Fibroblast of skin of left biceps (primary cell): ENCODE data around the gene CAST.
"Not testable (repeated sequence)": the region's sequence is repeated elsewhere in the genome, so short reads cannot be mapped to it uniquely, and the experiment has no call there.

Source experiments
- DNase-seq, 2 experiments: peaks; one replicate each; pipeline ENCODE4 v3.0.0-alpha.2; 2013; ENCODE audit warnings: low read depth in 2 of 2

Gene CAST

DNA sequence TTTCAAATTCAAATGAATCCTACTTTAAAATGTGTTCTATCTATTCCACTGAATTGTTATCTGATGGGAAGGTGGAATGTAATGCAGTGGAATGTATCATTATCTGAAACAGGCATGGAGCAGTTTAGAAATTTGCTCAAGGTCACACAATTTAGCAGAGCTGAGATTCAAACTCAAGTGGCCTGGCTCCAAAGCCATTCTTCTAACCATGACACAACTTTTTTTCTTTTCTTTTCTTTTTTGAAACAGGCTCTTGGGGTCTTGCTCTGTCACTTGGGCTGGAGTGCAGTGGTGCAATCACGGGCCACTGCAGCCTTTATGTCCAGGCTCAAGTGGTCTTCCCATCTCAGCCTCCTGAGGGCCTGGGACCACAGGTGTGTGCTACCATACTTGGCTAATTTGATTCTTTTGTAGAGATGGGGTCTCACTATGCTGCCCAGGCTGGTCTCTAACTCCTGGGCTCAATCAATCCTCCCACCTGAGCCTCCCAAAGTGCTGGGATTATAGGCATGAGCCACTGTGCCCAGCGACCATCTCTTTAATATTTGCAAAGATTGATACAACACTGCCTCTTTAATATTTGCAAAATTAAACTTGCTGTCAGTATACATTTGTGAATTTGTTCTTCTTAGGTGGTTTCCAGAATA lies 50.0 kb downstream of the CAST start:
- DNase-seq = no peak

DNA sequence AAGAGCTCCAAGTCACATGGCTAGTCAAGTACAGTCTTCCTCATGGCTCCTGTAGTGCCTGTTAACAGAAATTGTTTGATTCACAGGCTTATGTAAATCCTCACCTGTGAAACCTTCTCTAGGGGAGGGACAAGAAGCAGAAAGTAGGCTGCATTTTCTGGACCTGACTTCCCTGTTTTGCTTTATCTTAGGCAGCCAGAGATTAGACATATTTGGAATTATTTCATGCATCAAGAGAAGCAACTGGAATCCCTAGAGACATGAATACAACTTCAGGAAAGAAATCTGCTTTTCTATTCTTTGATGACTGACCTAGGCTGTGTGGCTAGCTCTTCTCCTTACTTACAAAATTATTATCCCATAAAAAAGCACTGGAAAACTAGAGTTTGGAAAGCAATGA lies 52.3 kb downstream of the CAST start:
- no peak for DNase-seq

DNA sequence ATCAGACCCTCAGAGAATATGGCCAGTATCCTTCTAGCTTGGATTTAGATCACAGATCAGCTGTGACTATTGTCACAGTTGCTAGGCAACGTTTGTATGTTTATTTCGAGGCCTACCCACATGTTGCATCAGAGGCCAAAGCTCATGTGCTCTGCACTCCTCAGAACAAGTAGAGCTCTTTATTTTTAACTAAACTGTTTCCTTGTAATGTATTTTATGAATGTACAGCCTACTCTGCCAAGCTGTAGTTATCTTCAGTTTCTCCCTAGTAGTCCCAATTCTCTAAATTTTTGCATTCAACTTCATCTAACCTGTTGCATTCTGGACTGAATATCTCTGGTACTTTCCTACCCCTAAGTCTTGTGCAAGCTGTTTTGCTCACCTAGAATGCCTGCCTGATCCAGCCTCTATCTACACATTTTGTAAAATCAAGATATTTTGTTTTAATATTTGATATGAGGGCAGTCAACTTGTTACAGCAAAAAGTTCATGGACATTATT lies 52.8 kb downstream of the CAST start:
- DNase-seq = peak in 1 of 2 experiments; percentile 25

DNA sequence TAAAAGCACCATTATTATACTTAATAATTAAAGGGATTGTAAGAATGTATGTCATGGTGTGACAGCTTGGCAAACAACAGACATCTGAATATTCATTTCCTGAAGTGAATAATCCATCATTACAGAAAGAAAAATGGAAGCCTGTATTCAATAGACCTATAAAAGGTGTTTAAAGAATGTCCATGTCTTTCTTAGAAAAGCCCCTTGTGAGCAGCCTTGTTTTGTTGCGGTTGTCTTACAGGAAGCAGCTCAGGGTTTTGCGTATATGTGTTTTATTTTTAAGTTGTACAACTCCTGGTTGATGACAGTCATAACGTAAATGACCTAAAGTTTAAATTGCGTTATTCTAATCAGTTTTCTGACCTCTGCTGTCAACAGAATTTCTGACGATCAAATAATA lies 53.8 kb downstream of the CAST start:
- DNase-seq = no peak

DNA sequence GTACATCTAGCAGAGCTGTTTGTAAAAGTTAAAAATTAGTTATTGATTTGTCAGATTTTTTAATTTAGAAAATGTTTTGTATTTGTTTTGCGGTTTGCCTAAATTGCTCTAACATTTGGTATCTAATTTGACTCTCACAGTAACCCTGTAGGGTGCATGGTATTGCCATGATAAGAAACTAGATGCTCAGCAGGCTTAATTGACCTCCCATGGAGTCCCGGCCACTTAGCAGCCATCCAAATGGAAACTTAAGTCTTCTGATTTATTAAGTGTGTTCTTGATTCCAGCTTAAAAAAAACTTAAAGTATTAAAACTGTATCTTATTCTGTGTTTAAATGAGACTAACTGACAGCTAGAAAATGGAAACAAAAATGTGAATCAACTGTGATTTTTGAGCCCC lies 54.5 kb downstream of the CAST start:
- DNase-seq = no peak

DNA sequence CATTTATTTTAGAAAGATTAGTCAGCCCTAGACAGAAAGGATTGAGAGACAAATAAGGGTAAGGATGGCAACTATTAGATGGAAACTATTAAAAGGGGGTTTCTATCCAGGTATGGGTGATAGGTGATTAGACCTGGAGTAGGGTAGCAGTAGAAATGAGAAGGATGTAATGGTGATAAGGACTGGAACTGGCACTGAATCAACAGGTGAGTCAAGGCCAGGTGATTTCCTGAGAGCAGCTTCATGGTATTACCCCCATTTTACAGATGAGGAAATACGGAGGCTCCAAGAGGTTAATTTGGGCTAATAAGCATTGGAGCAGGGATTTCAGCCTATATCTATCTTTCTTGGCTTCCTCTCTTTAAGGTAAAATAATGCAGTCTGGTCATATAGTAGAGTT lies 55.7 kb downstream of the CAST start:
- no peak for DNase-seq

DNA sequence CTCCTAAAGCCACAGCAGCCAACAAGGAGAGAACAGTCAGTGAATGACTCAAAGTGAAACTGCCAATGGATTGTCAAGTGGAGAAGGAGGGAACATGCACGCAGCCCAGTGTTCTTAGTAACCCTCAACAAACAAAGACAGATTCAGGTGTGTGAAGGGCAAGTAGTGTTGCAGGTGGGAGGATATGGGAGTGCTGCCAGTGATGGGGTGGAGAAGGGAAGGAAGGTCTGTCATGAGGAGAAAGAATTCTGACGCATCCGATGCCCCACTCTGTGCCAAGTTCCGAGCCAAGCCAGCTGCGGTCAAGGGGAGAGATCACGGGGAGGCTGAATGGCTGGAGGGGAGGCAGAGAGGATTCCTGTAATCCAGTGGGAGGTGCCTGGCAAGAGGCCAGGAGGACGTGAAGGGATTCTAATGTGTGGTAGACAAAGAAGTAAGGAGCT lies 56.5 kb downstream of the CAST start:
- no peak for DNase-seq

DNA sequence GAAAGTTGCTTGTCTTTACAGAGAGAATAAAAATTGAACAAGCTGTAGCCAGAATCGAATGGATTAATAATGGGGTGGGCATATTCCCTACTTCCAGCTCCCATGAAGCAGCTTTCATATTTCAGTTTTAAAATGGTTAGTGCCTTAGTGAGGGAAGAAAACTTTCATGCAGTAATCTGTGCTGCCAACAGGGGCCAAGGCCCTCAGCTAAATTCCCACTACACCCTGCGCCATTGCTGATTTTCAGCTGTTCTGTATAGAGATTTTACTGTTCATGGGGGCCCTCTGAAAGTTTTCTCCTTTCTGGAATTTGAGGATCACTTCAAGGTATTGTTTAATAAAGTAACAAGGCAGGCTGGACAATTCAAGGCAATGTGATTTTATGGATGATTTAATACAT lies 58.2 kb downstream of the CAST start:
- no peak for DNase-seq

DNA sequence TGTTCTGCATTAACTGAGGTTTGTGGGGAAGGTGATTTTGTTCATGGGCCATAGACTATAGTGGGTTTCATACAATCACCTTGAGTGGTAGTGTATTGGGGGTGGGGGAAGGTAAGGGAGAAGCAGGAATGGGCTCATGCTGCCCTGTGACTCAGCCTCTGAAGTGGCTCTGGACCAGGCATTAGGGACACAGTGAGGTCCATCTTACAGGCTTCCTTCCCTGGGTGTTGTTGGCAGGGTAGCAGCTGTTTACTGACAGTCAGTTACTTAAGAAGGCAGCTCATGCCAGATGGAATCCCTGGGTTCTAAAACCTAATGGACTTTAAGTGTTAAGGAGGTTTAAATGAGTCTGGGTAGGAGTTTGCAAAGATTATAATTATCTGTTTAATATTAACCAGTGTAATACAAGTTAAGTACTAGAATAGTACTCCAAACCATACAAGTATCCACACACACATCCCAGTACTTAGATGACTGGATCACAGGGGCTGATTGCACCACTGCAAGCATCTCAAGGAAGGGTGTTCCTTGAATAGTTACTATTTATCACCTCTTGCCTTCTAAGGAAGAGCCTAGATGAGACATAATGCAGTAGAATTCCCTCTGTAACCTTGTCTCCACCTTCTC lies 59.3 kb downstream of the CAST start:
- DNase-seq = no peak

DNA sequence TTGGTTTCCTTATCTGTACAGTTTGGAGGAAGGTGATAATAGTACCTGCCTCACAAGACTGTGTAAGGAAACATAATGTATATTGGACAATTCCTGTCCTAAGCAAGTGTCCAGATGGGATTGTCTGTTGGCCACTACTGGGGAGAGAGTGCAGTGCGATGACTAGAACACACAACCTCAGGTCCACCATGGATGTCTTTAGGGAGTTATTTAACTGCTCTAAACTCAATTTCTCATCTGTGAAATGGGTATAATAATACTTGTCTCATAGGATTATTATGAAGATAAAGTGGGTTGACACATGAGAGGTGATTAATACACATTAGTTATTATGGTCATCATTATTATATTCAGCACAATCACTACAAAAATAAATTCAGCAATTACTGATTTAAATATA lies 63.1 kb downstream of the CAST start:
- DNase-seq = no peak

DNA sequence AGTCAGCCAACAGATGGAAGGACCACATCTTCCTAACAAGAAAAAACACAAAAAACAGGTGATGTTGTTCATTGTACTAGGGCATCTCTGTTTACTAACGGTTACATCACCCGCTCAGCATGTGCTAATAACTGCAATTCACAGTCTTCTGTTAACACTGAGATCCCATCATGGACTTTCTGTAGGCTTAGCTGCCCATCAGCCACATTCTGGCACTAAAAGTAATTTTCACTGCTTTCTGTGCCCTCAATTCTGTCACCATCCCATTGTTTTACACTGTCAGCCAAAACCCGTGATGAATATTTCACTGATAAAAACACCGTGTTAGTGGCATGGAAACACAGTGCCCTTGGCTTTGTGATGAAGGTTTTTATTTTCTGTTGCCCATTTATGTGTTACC lies 64.6 kb downstream of the CAST start:
- no peak for DNase-seq

DNA sequence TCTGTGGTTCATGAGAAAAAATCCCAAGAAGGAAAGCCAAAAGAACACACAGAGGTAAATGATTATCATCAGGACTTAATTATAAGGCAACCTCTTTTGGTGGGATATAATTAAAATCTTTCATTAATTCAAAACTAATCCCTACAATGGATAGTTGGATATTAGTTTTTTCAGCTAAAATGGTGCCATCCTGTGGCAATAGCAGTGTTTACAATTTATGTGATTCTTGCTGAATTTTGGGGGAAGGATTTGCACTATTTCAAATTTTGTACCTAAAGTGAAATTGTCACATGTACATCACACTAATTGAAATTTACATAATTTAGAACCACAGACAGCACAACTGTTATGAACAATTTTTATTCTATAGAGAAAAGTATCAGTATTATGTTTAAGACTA lies 67.0 kb downstream of the CAST start:
- no peak for DNase-seq

DNA sequence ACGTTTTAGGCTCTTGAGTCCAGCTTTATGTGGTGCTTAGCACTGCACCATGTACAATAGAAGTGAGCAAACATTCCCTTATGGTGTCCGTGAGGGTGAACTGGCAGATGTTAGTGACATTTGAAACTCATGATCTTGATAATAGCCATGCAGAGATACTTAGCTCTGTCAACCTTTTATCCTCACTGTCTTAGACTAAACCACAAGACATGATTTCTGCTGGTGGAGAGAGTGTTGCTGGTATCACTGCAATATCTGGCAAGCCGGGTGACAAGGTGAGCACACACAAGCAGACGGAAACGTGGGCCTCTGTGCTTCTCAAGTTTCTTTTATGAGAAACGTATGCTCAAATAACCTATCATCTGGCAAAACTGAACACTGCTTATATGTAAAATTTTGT lies 68.4 kb downstream of the CAST start:
- no peak for DNase-seq

DNA sequence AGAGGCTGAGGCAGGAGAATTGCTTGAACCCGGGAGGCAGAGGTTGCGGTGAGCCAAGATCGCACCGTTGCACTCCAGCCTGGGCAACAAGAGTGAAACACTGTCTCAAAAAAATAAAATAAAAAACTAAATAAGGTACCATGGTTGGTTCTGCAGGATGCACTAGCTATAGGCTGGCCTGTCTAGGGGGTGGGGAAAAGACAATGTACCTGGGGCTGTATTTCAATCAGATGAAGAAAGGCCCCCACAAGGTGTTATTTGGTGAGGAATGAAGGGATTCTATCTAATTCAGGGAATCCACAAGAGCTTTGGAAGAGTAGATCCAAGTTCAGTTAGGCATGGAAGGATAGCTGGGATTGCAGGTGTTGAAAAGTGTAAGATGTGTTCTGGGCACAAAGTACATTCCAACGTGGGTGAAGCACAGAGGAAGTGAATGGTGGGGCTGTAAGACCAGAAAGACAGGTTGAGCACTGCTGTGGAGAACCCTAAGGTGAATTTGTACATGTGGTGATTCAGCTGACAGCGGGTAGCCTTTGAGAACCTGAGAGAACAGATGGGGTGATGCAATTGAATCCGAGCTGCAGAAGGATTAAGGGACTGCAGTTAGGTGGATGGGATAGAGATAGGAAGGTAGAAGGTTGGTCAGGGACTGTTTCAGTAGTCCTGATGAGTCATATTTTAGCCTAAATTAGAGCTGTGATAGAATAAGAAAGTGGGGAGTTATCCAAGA lies 71.8 kb downstream of the CAST start:
- no peak for DNase-seq

DNA sequence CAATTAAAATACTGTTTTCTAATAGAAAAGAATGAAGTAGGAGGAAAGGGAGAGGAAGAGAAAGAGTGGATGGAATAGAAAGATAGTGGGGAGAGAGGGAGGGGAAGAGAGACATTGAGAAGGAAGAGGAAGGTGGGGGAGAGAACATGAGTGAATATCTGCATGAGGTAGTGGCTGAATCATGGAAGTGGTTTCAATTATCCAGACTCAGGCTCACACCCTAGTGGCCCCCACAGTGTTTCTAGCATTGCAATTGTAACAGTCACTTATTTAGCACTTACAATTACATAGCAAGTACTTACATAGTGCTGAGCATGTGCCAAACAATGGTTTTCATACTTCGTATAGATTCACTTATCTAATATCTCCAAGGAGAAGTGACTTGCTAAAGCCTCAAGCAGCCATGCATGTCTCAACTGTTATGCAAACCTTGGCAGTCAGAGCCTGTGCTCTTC lies 72.7 kb downstream of the CAST start:
- DNase-seq = peak; percentile 61 to 77

DNA sequence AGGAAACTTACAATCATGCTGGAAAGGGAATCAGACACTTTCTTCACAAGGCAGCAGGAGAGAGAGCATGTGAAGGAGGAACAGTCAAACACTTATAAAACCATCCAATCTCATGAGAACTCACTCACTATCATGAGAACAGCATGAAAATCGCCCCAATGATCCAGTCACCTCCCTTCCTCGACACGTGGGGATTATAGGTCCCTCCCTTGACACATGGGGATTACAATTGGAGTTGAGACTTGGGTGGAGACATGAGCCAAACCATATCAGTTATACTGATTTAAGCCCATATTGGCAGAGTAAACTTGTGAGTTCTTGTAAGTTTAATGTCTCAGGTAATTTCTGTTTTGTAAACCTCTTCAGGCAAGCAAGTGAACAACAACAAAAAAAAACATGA lies 74.8 kb downstream of the CAST start:
- no peak for DNase-seq

DNA sequence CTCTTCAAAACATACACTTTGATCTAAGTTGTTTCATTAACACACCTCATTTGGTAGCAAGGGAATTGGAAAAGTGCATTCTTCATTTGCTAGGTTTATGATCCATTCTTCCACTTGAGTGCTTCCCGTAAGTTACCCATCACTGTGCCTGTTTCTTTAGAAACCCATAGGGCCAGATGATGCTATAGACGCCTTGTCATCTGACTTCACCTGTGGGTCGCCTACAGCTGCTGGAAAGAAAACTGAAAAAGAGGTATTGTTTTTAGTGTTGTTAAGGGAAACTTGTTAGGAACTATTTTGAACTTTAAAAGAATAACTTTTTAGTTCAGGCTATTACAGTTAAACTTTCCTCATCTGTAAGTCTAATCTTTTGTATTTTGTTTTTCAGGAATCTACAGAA lies 78.9 kb downstream of the CAST start:
- DNase-seq = no peak

DNA sequence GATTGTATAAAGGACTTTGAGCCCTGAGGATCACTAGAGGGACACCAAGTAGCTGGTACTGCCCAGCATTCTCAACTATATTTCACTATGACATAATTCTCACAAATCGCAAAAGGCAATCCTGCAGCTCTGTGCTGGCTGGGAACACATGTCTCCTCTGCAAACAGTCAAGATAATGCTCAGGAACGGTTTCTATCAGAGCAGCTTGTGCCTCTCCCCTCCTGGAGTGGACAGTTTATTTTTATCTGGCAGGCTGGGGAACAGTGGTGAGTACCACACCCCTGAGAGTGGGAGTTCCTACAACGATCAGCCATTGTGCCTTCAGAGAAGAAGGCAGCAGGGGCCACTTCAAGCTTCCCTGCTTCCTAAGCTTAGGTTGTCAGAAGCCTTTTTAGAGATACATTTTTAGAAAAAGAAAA lies 79.7 kb downstream of the CAST start:
- no peak for DNase-seq

DNA sequence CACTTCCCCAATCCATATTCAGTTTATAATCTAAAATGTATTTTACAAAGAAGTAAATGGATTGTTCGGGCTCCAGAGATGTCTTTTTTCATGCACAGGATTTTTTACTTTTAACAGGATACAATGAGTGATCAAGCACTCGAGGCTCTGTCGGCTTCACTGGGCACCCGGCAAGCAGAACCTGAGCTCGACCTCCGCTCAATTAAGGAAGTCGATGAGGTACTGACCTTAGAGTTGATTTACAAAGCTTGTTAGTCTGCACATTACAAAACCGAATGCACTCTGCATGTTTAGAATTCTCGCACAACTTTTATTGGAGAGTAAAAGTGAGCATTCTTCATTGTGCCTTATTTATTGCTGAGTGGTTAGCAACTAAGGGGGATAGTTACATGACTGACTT lies 80.4 kb downstream of the CAST start:
- no peak for DNase-seq

DNA sequence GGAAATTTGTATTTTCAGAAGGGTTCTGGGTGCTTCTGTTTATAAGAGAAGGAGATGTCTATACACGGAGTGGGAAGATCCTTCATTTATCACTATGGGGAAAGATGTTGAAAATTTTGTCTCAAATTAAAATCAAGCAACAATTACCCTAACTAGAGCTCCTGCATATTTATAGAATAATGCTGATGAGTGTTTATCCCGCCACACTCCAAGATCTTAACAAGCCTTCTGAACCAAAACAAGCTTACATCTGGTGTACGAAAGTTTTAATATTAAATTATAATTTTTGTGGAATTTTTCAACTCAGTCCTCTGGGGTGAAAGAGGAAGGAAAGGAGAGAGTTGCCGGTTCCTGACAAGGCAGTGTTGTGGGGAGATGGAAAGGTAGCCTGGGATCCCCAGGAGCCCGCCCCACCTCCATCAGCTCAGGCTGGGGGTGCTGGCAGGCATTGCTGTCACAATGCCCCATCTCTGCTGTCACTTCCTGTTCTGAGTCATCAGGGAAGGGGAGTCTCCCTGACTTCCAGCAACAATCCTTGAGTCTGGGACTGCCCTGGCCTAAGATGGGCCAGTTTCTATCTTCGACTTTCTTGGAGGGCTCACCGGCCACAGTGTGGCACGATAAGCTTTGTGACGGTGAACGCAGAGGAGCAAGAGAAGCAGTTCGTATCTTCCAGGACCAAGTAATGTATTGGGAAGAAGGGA lies 81.0 kb downstream of the CAST start:
- no peak for DNase-seq

DNA sequence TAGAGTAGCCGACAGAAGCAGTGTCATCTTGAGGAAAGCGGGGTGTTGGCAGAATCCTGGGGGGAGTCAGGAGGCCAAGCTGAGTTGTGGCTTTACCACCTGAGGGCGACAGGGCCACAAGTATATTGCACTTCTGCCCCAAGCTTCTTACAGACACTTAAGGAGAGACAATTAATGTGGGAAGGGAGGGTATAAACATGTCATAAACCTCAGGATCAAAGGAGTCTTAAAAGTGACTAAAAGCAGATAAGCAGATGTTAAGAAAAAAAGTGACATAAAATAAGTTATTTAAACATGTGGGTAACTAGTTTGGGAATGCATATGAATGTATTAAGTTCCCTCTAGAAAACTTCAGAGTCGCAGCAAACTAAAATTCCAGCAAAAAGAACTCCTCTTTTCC lies 81.6 kb downstream of the CAST start:
- DNase-seq = no peak

DNA sequence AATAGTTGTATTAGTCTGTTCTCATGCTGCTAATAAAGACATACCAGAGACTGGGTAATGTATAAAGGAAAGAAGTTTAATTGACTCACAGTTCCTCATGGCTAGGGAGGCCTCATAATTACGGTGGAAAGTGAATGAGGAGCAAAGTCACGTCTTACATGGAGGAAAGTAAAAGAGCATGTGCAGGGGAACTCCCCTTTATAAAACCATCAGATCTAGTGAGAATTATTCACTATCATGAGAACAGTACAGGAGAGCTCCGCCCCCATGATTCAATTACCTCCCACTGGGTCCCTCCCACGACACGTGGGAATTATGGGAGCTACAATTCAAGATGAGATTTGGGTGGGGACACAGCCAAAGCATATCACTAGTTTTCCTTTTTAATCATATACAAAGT lies 82.0 kb downstream of the CAST start:
- not testable (repeated sequence) for DNase-seq
